Ureter (tissue), 1 donor: ENCODE measurements around the gene NEK5. TPM values are rescaled to one million over a fixed set of nuclear protein-coding genes. Genes with fewer than 3 reads are reported as not detected.
"Not testable (repeated sequence)": the region's sequence is repeated elsewhere in the genome, so short reads cannot be mapped to it uniquely, and the experiment has no call there.

Experiments used
- DNase-seq: peaks from one replicate; pipeline ENCODE4 v3.0.0-alpha.2; 2020; ENCODE audit warnings: low spot score
- total RNA-seq: library from RNA; stranded (reverse); gene quantifications from one replicate; pipeline ENCODE4 v1.2.4, GENCODE V29; 2023
- donor health status: DM: yes; HTN: yes; CAD: no.

The NEK5 gene
- total RNA-seq, 1 donor from 2014 or later: 0.23 TPM

DNA sequence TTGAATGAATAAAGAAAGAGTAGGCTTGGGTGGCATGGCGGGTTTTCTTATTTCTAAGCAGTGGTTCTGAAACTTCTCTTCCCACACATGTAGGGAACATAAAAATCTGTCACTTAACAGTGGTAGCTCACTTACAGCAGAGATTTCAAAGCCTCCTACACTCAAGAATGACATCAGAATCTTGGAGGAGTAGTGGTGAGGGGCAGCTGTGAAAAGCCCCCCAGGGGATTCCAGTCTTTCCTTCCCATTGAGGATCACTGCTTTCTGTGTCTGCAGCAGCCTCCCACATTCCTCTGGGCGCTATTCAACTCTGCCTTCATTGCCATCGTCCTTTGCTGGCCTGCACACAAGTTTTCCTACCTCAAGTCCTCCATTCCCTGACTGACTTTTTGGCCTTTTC lies 8.6 kb upstream of the NEK5 start:
- no peak for DNase-seq

DNA sequence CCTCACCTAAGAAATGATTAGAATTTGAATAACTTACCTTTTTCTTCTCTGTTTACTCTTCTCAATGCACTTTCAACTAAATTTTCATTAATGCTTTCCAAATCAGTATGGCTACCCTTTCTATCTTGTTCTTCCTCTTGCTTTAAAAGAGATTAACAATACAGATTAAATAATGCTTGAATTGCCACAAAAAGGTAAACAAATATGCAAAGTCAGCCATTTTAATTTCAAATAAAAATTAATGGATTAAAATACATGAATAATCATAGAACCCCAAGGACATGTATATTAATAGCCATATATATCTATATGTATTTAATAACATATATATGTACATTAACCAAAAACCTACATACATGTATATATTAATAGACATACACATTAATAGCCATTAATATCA lies 7.9 kb upstream of the NEK5 start:
- DNase-seq: no peak

DNA sequence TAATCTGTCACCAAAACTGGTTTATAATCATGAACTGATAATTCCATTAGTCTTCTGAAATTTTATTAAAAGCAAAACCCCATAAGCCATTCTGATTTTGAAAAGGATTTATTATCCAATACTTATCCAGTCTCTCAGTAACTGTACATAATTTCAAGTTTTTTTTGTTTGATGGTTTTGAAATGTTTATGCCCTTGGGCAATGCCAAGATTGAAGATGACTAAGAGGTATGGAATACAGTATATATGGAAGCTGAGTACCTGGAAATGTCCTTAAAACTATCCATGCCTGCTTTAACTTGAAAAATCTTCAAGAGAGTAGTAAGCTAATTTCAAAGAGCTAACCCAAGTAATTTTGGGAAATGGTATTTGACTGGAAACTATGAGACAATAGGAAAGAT lies 1.8 kb upstream of the NEK5 start:
- no peak for DNase-seq

DNA sequence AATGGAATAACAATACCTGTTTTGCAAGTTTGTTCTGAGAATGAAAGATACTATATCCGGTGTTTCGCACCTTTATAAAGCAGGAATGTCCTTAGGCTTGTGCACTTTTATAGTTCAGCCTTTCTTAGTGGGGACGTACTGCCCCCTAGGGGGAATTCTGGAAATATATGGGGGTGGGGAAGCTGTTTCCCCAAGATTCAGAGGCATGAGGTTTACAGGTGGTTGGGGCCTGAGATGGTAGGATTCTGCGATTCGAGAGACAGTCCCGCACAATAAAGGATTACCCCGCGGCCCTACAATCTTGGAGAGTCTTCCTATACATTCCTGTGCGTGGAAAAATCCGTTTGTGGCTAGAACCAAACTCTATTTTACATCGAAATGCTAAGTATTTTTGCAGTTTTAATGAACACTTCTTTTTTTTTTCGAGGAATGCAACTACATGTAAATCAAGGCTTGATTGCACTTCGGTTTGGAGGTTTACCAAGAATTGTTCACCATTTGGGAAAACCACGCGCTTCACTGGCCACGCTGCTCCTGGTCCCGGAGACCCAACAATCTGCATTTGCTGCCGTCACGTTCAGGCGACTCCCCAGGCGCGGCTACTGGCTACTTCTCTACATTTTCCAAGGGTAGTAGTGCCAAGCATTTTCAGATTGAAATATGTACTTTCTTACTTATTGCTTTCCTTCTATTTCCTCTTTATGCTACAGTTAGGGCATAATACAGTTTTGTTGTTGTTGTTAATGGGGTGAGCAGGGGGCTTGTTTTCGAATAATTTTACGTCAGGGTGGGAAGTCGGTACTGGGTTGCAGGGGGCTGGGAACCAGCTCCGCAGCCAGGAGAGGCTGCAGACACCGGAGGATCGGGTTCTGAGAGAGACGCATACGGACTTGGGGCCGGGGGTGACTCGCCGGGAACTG lies 830 bp downstream of the NEK5 start:
- peak; percentile 56 for DNase-seq

DNA sequence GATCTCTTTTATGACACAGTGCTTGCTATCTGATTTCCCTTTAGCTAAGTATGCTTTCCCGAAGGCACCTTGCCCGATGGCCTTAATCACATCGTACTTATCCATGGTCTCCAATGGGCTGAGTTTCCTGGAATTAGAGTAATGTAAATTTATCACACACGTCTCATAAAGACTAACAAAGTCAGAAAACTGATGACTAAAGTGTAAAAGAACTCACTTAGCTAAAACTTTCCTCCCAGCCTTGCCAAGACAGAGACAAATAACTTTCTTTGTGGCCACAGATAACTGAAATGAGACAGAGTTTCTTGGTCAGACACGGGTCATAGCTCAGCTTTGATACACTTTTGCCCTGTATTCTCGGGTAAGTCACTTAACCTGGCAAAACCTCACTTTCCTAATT lies 1.5 kb downstream of the NEK5 start:
- no peak for DNase-seq

DNA sequence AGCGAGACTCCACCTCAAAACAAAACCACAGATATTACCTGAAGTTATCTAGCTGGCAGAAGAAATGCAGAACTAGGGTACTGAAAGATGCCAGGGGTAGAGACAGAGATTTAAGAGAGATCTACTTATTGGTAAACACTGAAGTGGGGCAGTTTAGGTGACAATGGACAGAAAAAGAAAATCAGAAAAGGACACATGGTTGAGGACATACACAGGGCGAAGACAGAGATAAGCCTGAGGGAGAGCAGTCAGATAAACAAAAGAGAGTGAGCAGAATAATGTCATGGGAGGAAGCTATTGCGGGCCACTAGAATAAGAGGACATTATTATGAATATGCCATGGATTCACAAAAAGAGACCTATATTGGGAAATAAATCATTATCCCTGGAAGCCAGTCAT lies 3.3 kb downstream of the NEK5 start:
- DNase-seq: no peak

DNA sequence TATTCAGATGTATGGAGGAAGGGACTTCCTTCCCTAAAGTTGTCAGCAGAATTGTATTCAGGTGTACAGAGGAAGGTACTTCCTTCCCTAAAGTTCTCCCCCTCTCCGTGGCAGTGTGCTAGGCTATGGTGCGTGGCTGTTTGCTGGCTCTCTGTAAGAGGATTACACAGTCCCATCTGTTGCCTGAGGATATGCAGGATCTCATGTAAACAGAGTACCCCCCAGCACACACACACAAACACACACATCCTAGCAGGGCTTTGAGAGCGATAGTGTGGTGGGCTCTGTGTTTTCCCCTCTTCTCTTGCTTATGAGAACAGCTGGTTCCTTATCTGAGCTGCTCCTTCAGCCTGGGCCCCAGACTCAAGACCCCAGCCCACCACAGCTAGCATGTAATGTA lies 10.3 kb downstream of the NEK5 start:
- no peak for DNase-seq

DNA sequence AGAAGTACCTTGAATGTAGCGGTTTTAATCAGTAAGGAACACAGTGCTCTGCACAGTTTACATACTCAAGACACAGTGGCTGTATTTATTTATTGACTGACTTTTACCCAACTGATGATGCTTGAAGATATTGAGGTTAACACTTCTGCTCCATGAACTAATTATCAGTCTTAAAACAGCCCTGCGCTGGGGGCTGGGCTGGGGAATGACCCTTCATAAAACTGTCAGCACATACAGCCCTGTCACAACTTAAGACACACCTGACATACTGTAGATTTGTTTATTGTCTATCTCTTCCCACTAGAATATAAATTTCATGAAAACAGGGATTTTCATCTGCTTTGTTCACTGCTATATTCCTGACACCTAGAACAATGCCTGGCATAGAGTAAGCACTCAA lies 10.8 kb downstream of the NEK5 start:
- no peak for DNase-seq

DNA sequence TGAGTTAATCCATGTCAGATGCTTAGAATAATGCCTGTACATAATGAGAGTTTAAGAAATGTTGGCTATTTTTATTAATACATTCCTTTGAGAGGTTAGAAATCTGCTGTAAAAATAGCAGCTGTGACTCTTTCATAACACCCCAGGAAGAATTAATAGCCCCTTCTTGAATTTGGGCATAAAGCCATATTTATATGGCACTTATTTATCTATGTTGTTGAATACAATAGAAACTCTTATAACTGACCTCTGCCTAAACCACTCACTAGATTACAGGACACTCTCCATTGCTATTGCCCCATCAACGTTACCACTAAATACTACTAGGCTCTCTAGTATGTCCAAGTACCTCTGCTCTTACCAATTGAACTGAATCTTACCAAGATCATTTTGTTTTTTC lies 16.3 kb downstream of the NEK5 start:
- no peak for DNase-seq

DNA sequence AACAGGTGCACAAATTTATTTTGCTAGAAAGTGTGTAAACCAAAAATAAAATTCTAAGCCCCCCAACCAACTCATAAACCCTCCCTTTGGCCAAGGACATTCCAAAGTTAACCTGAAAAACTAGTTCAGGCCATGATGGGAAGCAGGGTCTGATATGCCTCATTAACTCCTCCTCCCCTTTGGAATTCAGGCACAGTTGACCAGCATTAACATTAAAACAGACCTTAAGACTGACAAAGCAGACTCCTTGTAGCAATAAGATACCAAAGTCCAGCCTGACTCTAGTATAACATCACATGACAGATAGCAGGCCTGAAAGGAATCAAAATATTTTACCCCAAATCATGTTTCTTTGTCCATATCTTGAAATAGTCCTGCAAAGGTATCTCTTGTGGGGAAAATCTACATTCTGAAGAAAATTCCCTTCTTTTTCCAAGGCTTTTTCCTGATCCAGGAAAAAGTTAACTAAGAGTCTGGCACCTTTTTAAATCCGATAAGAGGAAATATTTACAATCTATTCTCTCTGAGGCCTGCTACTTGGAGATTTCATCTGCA lies 19.7 kb downstream of the NEK5 start:
- DNase-seq: no peak

DNA sequence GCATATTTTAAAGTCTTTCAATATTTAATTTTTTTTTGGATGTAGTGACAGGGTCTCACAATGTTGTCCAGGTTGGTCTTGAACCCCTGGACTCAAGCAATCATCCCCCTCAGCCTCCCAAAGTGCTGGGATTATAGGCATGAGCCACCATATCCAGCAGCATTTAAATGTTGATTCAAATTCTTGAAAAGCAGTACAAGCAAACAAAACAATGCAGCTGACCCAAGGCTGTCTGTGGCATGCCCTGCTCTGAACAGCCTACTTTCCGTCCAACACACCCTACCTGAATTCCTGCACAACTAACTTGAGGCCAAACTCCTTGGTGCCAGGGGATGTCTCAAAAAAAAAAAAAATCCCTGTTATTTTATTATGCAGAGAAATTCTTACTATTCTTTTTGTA lies 23.0 kb downstream of the NEK5 start:
- DNase-seq: no peak

DNA sequence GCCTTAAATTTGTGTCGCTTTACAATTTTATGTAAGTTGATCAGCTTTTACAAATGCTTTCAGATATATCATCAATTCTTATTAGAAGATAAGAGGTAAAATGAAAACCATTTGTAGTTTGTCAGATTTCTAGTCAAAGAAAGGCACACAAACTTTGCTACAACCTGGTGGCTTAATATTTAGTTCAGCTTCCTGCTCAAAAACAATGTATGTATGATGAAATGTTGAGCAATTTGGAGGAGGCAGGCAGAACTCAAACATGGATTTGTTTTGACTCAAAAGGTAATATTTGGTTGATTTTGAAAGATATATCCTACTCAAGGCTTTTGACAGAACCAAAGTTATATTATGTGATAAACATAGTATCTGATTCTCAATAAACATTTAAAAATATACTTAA lies 24.2 kb downstream of the NEK5 start:
- no peak for DNase-seq

DNA sequence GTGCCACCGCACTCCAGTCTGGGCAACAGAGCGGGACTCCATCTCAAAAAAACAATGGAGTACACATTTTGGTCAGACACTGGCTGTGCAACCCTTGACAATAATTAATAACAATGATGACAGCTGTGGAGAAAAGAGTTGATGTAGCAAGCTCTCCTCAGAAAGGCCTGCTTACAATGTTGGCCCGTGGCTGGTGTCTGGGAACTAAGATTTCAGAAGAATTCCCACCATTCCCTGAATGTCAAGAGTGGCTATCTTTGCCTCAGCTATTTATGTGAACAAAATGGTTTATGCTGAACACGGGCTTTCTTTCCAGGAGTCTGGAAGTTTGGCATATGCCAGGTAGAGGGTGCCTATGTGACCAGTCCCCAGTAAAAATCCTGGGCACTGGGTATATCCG lies 25.5 kb downstream of the NEK5 start:
- DNase-seq: no peak

DNA sequence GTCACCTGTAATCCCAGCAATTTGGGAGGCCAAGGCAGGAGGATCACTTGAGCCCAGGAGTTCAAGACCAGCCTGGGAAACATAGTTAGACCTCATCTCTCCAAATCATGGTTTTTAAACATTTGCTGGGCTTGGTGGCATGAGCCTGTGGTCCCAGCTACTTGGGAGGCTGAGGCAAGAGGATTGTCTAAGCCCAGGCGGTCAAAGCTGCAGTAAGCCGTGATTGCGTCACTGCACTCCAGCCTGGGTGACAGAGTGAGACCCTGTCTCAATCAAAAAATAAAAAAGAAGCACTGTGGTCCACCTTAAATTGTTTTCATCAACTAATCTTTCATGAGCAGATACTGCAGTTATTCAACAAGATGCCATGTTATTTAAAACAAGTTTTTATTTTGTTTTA lies 26.4 kb downstream of the NEK5 start:
- DNase-seq: not testable (repeated sequence)

DNA sequence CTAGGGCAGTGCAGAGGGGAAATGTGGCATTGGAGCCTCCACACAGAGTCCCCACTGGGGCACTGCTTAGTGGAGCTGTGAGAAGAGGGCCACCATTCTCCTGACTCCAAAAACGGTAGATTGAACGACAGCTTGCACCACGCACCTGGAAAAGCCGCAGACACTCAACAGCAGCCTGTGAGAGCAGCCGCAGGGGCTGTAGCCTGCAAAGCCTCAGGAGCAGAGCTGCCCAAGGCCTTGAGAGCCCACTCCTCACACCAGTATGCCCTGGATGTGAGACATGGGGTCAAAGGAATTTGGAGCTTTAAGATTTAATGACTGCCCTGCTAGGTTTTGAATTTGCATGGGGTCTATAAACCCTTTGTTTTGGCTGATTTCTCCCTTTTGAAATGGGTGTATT lies 31.7 kb downstream of the NEK5 start:
- DNase-seq: no peak

DNA sequence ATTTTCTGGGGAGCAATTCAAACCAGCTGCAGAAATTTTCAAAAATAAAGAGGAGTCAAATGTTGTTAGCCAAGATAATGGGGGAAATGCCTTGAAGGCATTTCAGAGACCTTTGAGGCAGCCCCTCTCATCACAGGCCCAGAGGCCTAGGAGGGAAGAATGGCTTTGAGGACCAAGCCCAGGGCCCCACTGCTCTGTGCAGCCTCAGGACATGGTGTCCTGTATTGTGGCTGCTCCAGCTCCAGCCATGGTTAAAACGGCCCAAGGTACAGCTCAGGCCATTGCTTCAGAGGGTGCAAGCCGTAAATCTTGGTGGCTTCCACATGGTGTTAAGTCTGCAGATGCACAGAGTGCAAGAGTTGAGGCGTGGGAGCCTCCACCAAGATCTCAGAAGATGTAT lies 32.1 kb downstream of the NEK5 start:
- no peak for DNase-seq

DNA sequence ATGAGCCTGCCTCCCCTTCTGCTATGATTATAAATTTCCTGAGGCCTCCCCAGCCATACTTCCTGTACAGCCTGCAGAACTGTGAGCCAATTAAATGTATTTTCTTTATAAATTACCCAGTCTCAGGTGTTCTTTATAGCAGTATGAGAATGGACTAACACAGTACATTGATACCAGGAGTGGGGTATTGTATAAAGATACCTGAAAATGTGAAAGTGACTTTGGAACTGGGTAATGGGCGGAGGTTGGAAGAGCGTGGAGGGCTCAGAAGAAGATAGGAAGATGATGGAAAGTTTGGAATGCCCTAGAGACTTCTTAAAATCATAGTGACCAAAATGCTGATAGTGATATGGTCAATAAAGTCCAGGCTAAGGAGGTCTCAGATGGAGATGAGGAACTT lies 32.8 kb downstream of the NEK5 start:
- DNase-seq: no peak

DNA sequence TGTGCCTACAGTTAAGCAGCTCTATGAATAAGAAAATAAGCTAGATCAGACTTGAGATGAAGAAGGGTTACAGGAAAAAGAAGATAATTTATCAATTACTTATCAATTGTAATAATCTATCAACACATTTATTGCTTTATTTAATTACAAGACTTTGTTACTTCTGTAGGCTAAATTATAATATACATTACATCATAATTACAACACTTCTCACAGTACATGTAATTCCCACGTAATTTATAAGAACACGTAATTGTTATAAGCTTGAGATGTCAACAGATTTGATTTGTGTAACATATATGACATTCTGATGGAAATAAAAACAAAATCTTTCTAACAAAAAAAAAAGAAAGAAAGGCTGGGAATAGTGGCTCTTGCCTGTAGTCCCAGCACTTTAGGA lies 36.8 kb downstream of the NEK5 start:
- no peak for DNase-seq

DNA sequence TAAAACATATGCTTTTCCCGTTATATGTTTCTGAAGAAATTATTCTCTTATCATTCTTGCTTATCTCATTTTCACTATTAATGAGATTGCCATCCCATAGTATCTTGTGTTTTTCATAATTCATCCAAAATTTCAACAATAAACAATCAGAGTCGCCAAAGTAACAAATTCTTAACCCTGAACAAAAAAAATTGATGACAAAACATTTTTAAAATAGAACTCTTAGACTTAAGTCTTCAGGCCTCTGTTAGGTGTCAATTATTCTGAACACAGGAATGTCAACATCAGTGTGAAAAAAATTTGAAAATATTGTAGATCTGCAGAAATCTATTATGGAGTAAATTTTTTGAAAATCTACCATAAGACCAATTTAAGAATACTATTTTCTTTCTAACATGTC lies 37.4 kb downstream of the NEK5 start:
- DNase-seq: no peak

DNA sequence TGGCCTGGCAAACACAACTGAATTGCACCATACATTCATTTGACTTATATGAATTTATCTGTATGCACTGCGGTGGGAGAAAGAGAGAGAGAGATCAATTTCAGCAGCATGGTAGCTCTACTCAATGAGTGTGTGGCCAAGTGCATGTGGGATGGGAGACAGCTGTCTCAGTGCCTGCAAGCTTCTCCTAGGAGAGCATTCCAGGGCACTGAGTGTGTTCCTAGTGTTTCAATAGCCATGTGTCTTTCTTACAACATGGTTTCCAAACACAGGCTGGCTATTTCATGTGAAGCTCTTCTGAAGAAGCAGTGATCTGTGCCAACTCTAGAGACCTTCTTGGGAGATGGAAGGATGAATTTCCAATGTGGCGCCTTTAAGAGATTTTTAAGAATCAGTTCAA lies 43.5 kb downstream of the NEK5 start:
- no peak for DNase-seq

DNA sequence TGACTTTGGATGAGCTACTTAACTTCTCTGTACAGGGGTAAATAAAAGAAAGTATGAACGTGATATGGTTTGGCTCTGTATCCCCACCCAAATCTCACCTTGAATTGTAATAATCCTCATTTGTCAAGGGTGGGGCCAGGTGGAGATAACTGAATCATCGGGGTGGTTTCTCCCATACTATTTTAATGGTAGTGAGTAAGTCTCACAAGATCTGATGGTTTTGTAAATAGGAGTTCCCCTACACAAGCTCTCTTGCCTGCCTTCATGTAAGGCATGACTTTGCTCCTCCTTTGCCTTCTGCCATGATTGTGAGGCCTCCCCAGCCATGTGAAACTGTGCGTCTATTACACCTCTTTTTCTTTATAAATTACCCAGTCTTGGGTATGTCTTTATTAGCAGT lies 43.9 kb downstream of the NEK5 start:
- DNase-seq: not testable (repeated sequence)

DNA sequence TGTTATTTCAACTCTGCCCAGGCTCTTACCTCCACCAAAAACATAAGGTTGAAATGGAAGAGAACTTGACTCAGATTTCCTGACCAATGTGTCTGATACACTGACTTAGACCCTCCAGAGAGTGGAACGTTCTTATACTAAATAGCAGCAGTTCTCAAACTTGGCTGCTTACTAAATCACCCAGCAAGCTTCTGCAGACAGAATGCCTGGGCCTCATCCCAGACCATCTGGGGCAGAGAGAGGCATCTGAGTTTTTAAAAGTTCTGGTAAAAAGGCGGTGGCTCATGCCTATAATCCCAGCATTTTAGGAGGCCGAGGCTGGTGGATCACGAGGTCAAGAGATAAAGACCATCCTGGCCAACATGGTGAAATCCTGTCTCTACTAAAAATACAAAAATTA lies 46.3 kb downstream of the NEK5 start:
- no peak for DNase-seq

DNA sequence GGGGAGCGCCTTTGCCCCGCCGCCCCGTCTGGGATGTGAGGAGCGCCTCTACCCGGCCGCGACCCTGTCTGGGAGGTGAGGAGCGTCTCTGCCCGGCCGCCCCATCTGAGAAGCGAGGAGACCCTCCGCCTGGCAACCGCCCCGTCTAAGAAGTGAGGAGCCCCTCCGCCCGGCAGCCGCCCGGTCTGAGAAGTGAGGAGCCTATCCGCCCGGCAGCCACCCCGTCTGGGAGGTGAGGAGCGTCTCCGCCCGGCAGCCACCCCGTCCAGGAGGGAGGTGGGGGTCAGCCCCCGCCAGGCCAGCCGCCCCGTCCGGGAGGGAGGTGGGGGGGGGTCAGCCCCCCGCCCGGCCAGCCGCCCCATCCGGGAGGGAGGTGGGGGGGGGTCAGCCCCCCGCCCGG lies 49.0 kb downstream of the NEK5 start:
- DNase-seq: not testable (repeated sequence)
